Measurements from ENCODE around the gene FOSL1. TPM values are rescaled to one million over a fixed set of nuclear protein-coding genes. Genes with fewer than 3 reads are reported as not detected.
A peak's percentile ranks its signal among the peaks of the same experiment; 100 is the strongest.

Gene FOSL1
- total RNA-seq, 1 experiment from 2014 or later = 33.7 TPM

GRCh38 chr11:65885808-65886536 lies 14.2 kb downstream of the FOSL1 start:
- no peak overlapping the region for H2BK20ac ChIP-seq (ENCODE audit: low read depth, low read length, poor library complexity, severe bottlenecking)
- Mint-ChIP-seq H3K9me3 (peaks cover 2 to 4% of the 10 kb centered on the region in 2 experiments; a peak in 2 of 5 replicates), H3K27me3 (ENCODE audit: low read depth) (peaks cover 17% of the 10 kb centered on the region), H3K4me3 (peak overlapping the region in 1 of 2 experiments; percentile 98; a peak in 3 of 5 replicates), H3K27ac (no peak overlapping the region), H3K36me3 (ENCODE audit: insufficient read depth in 1 of 3, low read depth in 3 of 3) (peaks cover 35 to 58% (median 55%) of the 10 kb centered on the region in 3 experiments), H3K4me1 (peaks cover 24 to 38% of the 10 kb centered on the region in 2 experiments)
- no peak overlapping the region for H3K9ac ChIP-seq (ENCODE audit: extremely low read depth, insufficient read length, low read length)
- H2BK15ac ChIP-seq (ENCODE audit: low read depth, low read length) = no peak overlapping the region
- no peak overlapping the region for H2AFZ ChIP-seq (ENCODE audit: low read length)
- H2BK12ac ChIP-seq (ENCODE audit: insufficient read length, low read depth, low read length) = no peak overlapping the region
- no peak for TF ChIP-seq CTCF (conservative IDR thresholded peaks at IDR 0.05)
- H4K5ac ChIP-seq (ENCODE audit: insufficient read length, low read depth, low read length) = no peak overlapping the region
- no peak overlapping the region for H2BK5ac ChIP-seq (ENCODE audit: insufficient read length, low read length)
- no peaks in the 10 kb centered on the region for H3K79me1 ChIP-seq (ENCODE audit: insufficient read depth, low read depth, low read length, poor library complexity, severe bottlenecking)
- peaks cover 6% of the 10 kb centered on the region; the same call in 1 of the 2 replicates for H3K27me3 ChIP-seq (ENCODE audit: insufficient read depth, low read length)
- no peaks in the 10 kb centered on the region for H4K20me1 ChIP-seq (ENCODE audit: control insufficient read depth, insufficient read depth, insufficient read length)
- no peak overlapping the region for H3T11ph ChIP-seq (ENCODE audit: low read length)
- DNase-seq = no peak
- no peaks in the 10 kb centered on the region for H3K9me3 ChIP-seq (ENCODE audit: control insufficient read depth, low read depth, low read length)
- H2AK5ac ChIP-seq (ENCODE audit: insufficient read length, low read length) = no peak overlapping the region
- no peaks in the 10 kb centered on the region; the same call in 1 of the 2 replicates for H3K79me2 ChIP-seq (ENCODE audit: insufficient read depth, low read length)
- no peak overlapping the region for H3K23ac ChIP-seq (ENCODE audit: insufficient read length, low read depth, low read length)
- H3K14ac ChIP-seq (ENCODE audit: insufficient read depth, low read length) = no peak overlapping the region
- H3K18ac ChIP-seq (ENCODE audit: insufficient read length, low read depth, low read length) = no peak overlapping the region
- H3K4me2 ChIP-seq (ENCODE audit: insufficient read depth, insufficient read length, low read length) = no peak overlapping the region
- no peak overlapping the region for H4K91ac ChIP-seq (ENCODE audit: insufficient read length, low read depth, low read length)
- H3K56ac ChIP-seq (ENCODE audit: insufficient read length, low read depth, low read length) = no peak overlapping the region
- peaks cover 14% of the 10 kb centered on the region for H3K23me2 ChIP-seq (ENCODE audit: insufficient read length, low read depth, low read length, poor library complexity, severe bottlenecking)
- no peak overlapping the region for H3K4ac ChIP-seq (ENCODE audit: low read depth, low read length)
- H4K8ac ChIP-seq (replicated peaks; ENCODE audit: insufficient read length, low read depth, low read length) = no peak overlapping the region
- H3K27ac ChIP-seq (ENCODE audit: insufficient read length, low read depth, low read length) = no peak overlapping the region
- no CpG with 5 or more reads among the region's 12 CpGs for WGBS (ENCODE audit: extremely low coverage, insufficient read length, low lambda C conversion rate)
- peaks cover 9% of the 10 kb centered on the region; the same call in 1 of the 2 replicates for H3K4me1 ChIP-seq (ENCODE audit: insufficient read depth, low read length)
- H2BK120ac ChIP-seq (ENCODE audit: low read depth, low read length, poor library complexity, severe bottlenecking) = no peak overlapping the region

All from H9 (cell line).